ENCODE measurements around the gene ATF1. TPM values are rescaled to one million over a fixed set of nuclear protein-coding genes. Genes with fewer than 3 reads are reported as not detected.

Gene ATF1
- total and polyA plus RNA-seq, 8 donors: 2.9 to 19.4 (median 8.6) TPM

GRCh38 chr12:50772877-50773276 lies 9.0 kb downstream of the ATF1 start:
- 95 to 99% methylated on average over 2 of the region's 2 CpGs for WGBS, 2 donors
- intact Hi-C loops (cut with DNase I): no loop called here
- FAIRE-seq: no peak

GRCh38 chr12:50775251-50775650 lies 11.3 kb downstream of the ATF1 start:
- WGBS, 2 donors: 92 to 93% methylated on average over 2 of the region's 2 CpGs
- Histone ChIP-seq H3K36me3 (no peaks in the 10 kb centered on the region), H3K4me3 (no peak overlapping the region), H3K27me3 (no peaks in the 10 kb centered on the region), H3K9me3 (no peaks in the 10 kb centered on the region), H3K4me1 (no peaks in the 10 kb centered on the region), H3K27ac (no peak overlapping the region)
- FAIRE-seq (no peak), ATAC-seq (no peak), DNase-seq (no peak)
- no peak for TF ChIP-seq CTCF (IDR thresholded peaks at IDR 0.05)
- intact Hi-C loops (cut with DNase I): no loop called here

More at GRCh38 chr12:50772877-50773276, 9.0 kb downstream of the ATF1 start:
- DNase-seq: no peak
- ATAC-seq: no peak
- Histone ChIP-seq H3K27ac (no peak overlapping the region), H3K4me3 (no peak overlapping the region), H3K4me1 (peaks cover 0 to 5% (median 0%) of the 10 kb centered on the region in 3 donors), H3K27me3 (no peaks in the 10 kb centered on the region), H3K36me3 (no peaks in the 10 kb centered on the region), H3K9me3 (no peaks in the 10 kb centered on the region)
- TF ChIP-seq CTCF (IDR thresholded peaks at IDR 0.05): no peak

GRCh38 chr12:50776749-50777728 lies 13.1 kb downstream of the ATF1 start:
- 89 to 93% methylated on average over 9 of the region's 9 CpGs for WGBS, 2 donors
- ATAC-seq: no peak

GRCh38 chr12:50778663-50779590 lies 15.0 kb downstream of the ATF1 start:
- H3K36me3 ChIP-seq: peaks cover 0 to 15% (median 4%) of the 10 kb centered on the region in 3 donors
- 90 to 98% methylated on average over 8 of the region's 8 CpGs for WGBS, 2 donors
- no peak for FAIRE-seq
- H3K4me1 ChIP-seq: no peaks in the 10 kb centered on the region
- H3K27me3 ChIP-seq: no peaks in the 10 kb centered on the region
- no peak overlapping the region for H3K27ac ChIP-seq
- no peak for ATAC-seq
- H3K4me3 ChIP-seq: no peak overlapping the region
- TF ChIP-seq CTCF (IDR thresholded peaks at IDR 0.05): no peak
- no peaks in the 10 kb centered on the region for H3K9me3 ChIP-seq
- no peak for DNase-seq
- intact Hi-C loops (cut with DNase I): no loop called here

More at GRCh38 chr12:50776749-50777728, 13.1 kb downstream of the ATF1 start:
- no peaks in the 10 kb centered on the region for H3K27me3 ChIP-seq
- no peaks in the 10 kb centered on the region for H3K4me1 ChIP-seq
- no peaks in the 10 kb centered on the region for H3K9me3 ChIP-seq
- H3K36me3 ChIP-seq: peaks cover 0 to 14% (median 4%) of the 10 kb centered on the region in 3 donors
- no peak overlapping the region for H3K27ac ChIP-seq
- no peak for DNase-seq
- no peak overlapping the region for H3K4me3 ChIP-seq
- intact Hi-C loops (cut with DNase I): no loop called here
- no peak for FAIRE-seq
- no peak for TF ChIP-seq CTCF (IDR thresholded peaks at IDR 0.05)
